HepG2 (cell line): ENCODE data around the gene GYS2. TPM values are rescaled to one million over a fixed set of nuclear protein-coding genes. Genes with fewer than 3 reads are reported as not detected.

Experiments
- ATAC-seq: fragments of 200-7000 bp; cut with Tn5 transposase; 3 replicates; pipeline ENCODE4 v1.9.1; 2020; ENCODE audit warnings: mild to moderate bottlenecking, moderate library complexity
- BruUV-seq: library from RNA; stranded (reverse); fragments of 400-500 nt; replicated peaks from 2 replicates; lab custom pipeline; 2021; lab: Mats Ljungman, UMichigan
- CTCF ChIA-PET: fragments of 300-600 bp; formaldehyde crosslinking; extraction: SDS; loops from one replicate; lab custom pipeline; 2021; ENCODE audit warnings: low total read pairs, inconsistent platforms, low intra/inter-chr PET ratio; lab: Yijun Ruan, JAX
- POLR2A ChIA-PET: fragments of 350-600 bp; sonication (Branson Sonifier 250); formaldehyde crosslinking; loops from one replicate; lab custom pipeline; 2020; ENCODE audit warnings: antibody characterized with exemption, inconsistent platforms; lab: Yijun Ruan, JAX
- DNase-seq: peaks from one replicate; pipeline ENCODE4 v3.0.0-alpha.2; 2015; ENCODE audit warnings: low spot score
- FAIRE-seq: peaks from 3 replicates; lab custom pipeline; 2011; peaks lifted over from hg19 to GRCh38; lab: Jason Lieb, UNC
- H2AFZ ChIP-seq: one replicate; pipeline ENCODE4 v1.6.1; 2011; ENCODE audit warnings: low read length, inconsistent platforms
- H3K27ac ChIP-seq: fragments of 300-600 bp; 3 replicates; pipeline ENCODE4 v1.8.0; 2011; ENCODE audit warnings: mixed run types, mild to moderate bottlenecking, mixed read lengths, low read length, inconsistent platforms; ENCODE audit not compliant: insufficient read depth; ENCODE audit errors: extremely low read length
- H3K27me3 ChIP-seq, 2 experiments: fragments of 200-600 bp in 1 of 2; 2 replicates in 1 of 2; 3 replicates in 1 of 2; pipeline versions ENCODE4 v1.6.0 to v1.8.0; 2011; ENCODE audit warnings: low read length in 2 of 2, mild to moderate bottlenecking in 2 of 2, moderate library complexity in 2 of 2, inconsistent platforms in 1 of 2; ENCODE audit not compliant: insufficient read depth in 2 of 2, control insufficient read depth in 1 of 2
- H3K36me3 ChIP-seq, 2 experiments: fragments of 200-600 bp in 1 of 2; replicated peaks in 1 of 2; 2 replicates in 1 of 2; 3 replicates in 1 of 2; pipeline versions ENCODE4 v1.5.1 to v1.8.0; 2011; ENCODE audit warnings: low read length in 2 of 2, inconsistent platforms in 1 of 2; ENCODE audit not compliant: insufficient read depth in 2 of 2, control insufficient read depth in 1 of 2
- H3K4me1 ChIP-seq: 2 replicates; pipeline ENCODE4 v1.5.1; 2012; ENCODE audit warnings: low read length, inconsistent platforms; ENCODE audit not compliant: insufficient read depth
- H3K4me2 ChIP-seq: 2 replicates; pipeline ENCODE4 v1.6.0; 2011; ENCODE audit warnings: low read depth, low read length, inconsistent platforms
- H3K4me3 ChIP-seq, 3 experiments: fragments of 200-600 bp in 1 of 3; sonication (generic), shearing (Covaris generic) in 1 of 3; replicated peaks in 1 of 3; 2 replicates each; pipeline ENCODE4 v1.5.1; 2011 to 2016; ENCODE audit warnings: low read length in 3 of 3, inconsistent platforms in 2 of 3, low read depth in 2 of 3, mild to moderate bottlenecking in 2 of 3, control low read depth in 1 of 3, mixed read lengths in 1 of 3; ENCODE audit not compliant: insufficient read depth in 1 of 3
- H3K79me2 ChIP-seq: one replicate; pipeline ENCODE4 v1.6.1; 2011; ENCODE audit warnings: low read length, inconsistent platforms; ENCODE audit not compliant: insufficient read depth
- H3K9ac ChIP-seq: 2 replicates; pipeline ENCODE4 v1.6.0; 2011; ENCODE audit warnings: mild to moderate bottlenecking, low read depth, low read length, inconsistent platforms; ENCODE audit not compliant: insufficient read depth
- H3K9me3 ChIP-seq: 2 replicates; pipeline ENCODE4 v1.5.1; 2012; ENCODE audit warnings: mild to moderate bottlenecking, low read length
- H4K20me1 ChIP-seq: 2 replicates; pipeline ENCODE4 v1.6.0; 2011; ENCODE audit warnings: inconsistent platforms, mild to moderate bottlenecking, low read length, moderate library complexity; ENCODE audit not compliant: insufficient read depth
- KDM5A ChIP-seq: fragments of 200-600 bp; sonication (generic); IDR thresholded peaks from 2 replicates; pipeline ENCODE4 v1.7.0; 2018; ENCODE audit warnings: antibody characterized with exemption, mild to moderate bottlenecking, low read length, borderline replicate concordance
- NBN ChIP-seq: fragments of 450-650 bp; conservative IDR thresholded peaks from 2 replicates; pipeline ENCODE4 v1.6.1; 2017
- NCOA5 ChIP-seq: sonication (generic); formaldehyde crosslinking; IDR thresholded peaks from 2 replicates; pipeline ENCODE4 v1.4.0; 2020; ENCODE audit warnings: missing genetic modification reagents
- POLR2A ChIP-seq, 2 experiments: IDR thresholded peaks; 2 replicates each; pipeline ENCODE4 v1.6.1; 2011; ENCODE audit warnings: low read depth in 2 of 2, low read length in 2 of 2, mild to moderate bottlenecking in 1 of 2, moderate library complexity in 1 of 2; ENCODE audit not compliant: insufficient read depth in 1 of 2
- SMARCC2 ChIP-seq: fragments of 450-650 bp; IDR thresholded peaks from 2 replicates; pipeline ENCODE4 v1.6.1; 2017; ENCODE audit warnings: antibody characterized with exemption, mild to moderate bottlenecking
- TBP ChIP-seq: sonication (generic); formaldehyde crosslinking; IDR thresholded peaks from 2 replicates; pipeline ENCODE4 v1.5.0; 2020; ENCODE audit warnings: missing genetic modification reagents
- TOPORS ChIP-seq: sonication (generic); formaldehyde crosslinking; IDR thresholded peaks from 2 replicates; pipeline ENCODE4 v1.8.0; 2023; ENCODE audit warnings: mild to moderate bottlenecking, missing genetic modification reagents
- ZNF3 ChIP-seq: IDR thresholded peaks from 2 replicates; pipeline ENCODE4 v1.7.0; 2017; ENCODE audit warnings: inconsistent platforms
- ZNF333 ChIP-seq: sonication (generic); formaldehyde crosslinking; IDR thresholded peaks from 2 replicates; pipeline ENCODE4 v1.4.0; 2020; ENCODE audit warnings: mild to moderate bottlenecking, missing genetic modification reagents, borderline replicate concordance
- ZNF562 ChIP-seq: sonication (generic); formaldehyde crosslinking; IDR thresholded peaks from 2 replicates; pipeline ENCODE4 v1.8.0; 2022; ENCODE audit warnings: missing genetic modification reagents, borderline replicate concordance
- ZNF660 ChIP-seq: sonication (generic); formaldehyde crosslinking; IDR thresholded peaks from 2 replicates; pipeline ENCODE4 v1.5.1; 2020; ENCODE audit warnings: mild to moderate bottlenecking, low read depth, missing genetic modification reagents, borderline replicate concordance
- ZSCAN29 ChIP-seq: sonication (generic); formaldehyde crosslinking; conservative IDR thresholded peaks from 2 replicates; pipeline ENCODE4 v1.4.0; 2020; ENCODE audit warnings: mild to moderate bottlenecking, missing genetic modification reagents
- WGBS: methylation state at CpG from one replicate; pipeline ENCODE4 v1.1.6; 2017; ENCODE audit warnings: low lambda C conversion rate; 5-methylcytosine and 5-hydroxymethylcytosine counted together
- in situ Hi-C: cut with HindIII; loops from 2 replicates; pipeline ENCODE4 v1.10.0; 2017; ENCODE audit warnings: low pct_unique_long_range_greater_than_20kb; ENCODE audit not compliant: extremely low pct_ligation_motif_present
- intact Hi-C: fragments of 100-400 bp; cut with micrococcal nuclease; formaldehyde crosslinking; loops from one replicate; pipeline ENCODE4 v1.10.0; 2022; ENCODE audit not compliant: unreplicated experiment
- polyA plus RNA-seq, 8 experiments: library from polyadenylated mRNA; depleted of rRNA in 3 of 8; stranded (reverse) in 7 of 8; unstranded in 1 of 8; fragments of >200 nt; fragmentation: Illumina TruSeq in 4 of 8; extraction: Trizol in 4 of 8; gene quantifications; 2 replicates each; pipeline versions ENCODE4 v1.2.1 to v1.2.3, GENCODE V29; 2011 to 2016; ENCODE audit warnings: low read depth in 4 of 8, missing spikeins in 1 of 8, mixed read lengths in 1 of 8; ENCODE audit not compliant: insufficient read depth in 1 of 8
- total RNA-seq, 5 experiments: library from RNA; depleted of rRNA; stranded (reverse); fragments of >200 nt; fragmentation: Illumina TruSeq; extraction: Trizol; gene quantifications; 2 replicates each; pipeline ENCODE4 v1.2.3, GENCODE V29; 2016; ENCODE audit warnings: low read depth in 1 of 5
- TF ChIP-seq, protein P1 (sequence below): sonication (generic); formaldehyde crosslinking; conservative IDR thresholded peaks from 2 replicates; pipeline ENCODE4 v1.5.0; 2020; ENCODE audit warnings: missing genetic modification reagents
- TF ChIP-seq, protein P2 (sequence below): sonication (generic); formaldehyde crosslinking; IDR thresholded peaks from 2 replicates; pipeline ENCODE4 v1.5.1; 2020; ENCODE audit warnings: mild to moderate bottlenecking, missing genetic modification reagents, borderline replicate concordance
- TF ChIP-seq, protein P3 (sequence below): sonication (generic); formaldehyde crosslinking; IDR thresholded peaks from 2 replicates; pipeline ENCODE4 v1.5.1; 2020; ENCODE audit warnings: missing genetic modification reagents, mild to moderate bottlenecking, borderline replicate concordance

Gene GYS2
- total and polyA plus RNA-seq, 2 of the 13 experiments (the other 11 are each of a cell fraction or from before 2014, with no cell fraction given), result not detected

DNA sequence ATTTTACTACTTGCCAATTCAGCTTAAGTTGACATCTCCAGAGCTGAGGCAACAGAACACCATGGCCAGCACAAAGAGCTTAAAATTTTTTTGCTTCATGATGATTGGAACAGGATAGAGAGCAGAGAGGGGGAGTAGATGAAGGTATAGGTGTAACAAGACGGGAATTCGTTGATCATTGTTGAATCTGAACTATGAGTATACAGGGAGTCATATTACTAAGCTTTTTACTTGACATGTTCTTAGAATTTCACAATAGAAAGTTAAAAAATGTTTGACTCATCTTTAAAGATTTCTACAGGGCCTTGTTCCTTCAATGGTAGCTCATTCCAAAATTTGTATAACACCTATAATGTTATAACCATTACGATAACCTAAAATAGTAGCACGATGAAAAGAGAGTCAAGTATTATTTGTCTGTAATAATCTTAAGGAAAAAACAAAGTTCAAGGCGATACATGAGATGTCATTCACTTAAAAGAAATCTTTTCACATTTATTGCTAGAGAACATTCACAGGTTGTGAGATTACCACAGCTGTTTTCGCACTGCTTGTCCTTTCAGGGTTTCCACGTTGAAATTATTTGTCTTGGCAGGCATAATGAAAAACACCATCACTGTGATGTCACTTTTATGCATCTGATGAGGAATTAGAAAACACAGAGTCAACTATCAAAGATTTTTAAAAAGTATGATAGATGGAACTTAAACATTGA, 44.6 kb downstream of the GYS2 start:
- H3K27me3 ChIP-seq, result no peaks in the 10 kb centered on the region
- no peak for TF ChIP-seq NBN
- no peak for TF ChIP-seq ZSCAN29 (CRISPR knock-in tag)
- TF ChIP-seq TOPORS, result no peak
- TF ChIP-seq, protein P1, sequence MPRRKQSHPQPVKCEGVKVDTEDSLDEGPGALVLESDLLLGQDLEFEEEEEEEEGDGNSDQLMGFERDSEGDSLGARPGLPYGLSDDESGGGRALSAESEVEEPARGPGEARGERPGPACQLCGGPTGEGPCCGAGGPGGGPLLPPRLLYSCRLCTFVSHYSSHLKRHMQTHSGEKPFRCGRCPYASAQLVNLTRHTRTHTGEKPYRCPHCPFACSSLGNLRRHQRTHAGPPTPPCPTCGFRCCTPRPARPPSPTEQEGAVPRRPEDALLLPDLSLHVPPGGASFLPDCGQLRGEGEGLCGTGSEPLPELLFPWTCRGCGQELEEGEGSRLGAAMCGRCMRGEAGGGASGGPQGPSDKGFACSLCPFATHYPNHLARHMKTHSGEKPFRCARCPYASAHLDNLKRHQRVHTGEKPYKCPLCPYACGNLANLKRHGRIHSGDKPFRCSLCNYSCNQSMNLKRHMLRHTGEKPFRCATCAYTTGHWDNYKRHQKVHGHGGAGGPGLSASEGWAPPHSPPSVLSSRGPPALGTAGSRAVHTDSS, result no peak
- TF ChIP-seq, protein P2, sequence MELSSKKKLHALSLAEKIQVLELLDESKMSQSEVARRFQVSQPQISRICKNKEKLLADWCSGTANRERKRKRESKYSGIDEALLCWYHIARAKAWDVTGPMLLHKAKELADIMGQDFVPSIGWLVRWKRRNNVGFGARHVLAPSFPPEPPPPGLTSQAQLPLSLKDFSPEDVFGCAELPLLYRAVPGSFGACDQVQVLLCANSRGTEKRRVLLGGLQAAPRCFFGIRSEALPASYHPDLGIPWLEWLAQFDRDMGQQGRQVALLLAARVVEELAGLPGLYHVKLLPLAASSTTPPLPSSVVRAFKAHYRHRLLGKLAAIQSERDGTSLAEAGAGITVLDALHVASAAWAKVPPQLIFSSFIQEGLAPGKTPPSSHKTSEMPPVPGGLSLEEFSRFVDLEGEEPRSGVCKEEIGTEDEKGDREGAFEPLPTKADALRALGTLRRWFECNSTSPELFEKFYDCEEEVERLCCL (CRISPR knock-in tag), result no peak
- no peak for TF ChIP-seq NCOA5 (CRISPR knock-in tag)
- TF ChIP-seq SMARCC2, result no peak
- no peak for TF ChIP-seq ZNF660 (CRISPR knock-in tag)
- no peak for TF ChIP-seq KDM5A
- TF ChIP-seq ZNF3 (CRISPR knock-in tag), result no peak
- TF ChIP-seq TBP, result no peak
- TF ChIP-seq ZNF562, result no peak
- TF ChIP-seq POLR2A (IDR thresholded peaks at IDR 0.05; ENCODE audit: insufficient read depth in 1 of 2, low read depth in 2 of 2, low read length in 2 of 2), result no peak
- no peak for TF ChIP-seq ZNF333 (CRISPR knock-in tag)
- TF ChIP-seq, protein P3, sequence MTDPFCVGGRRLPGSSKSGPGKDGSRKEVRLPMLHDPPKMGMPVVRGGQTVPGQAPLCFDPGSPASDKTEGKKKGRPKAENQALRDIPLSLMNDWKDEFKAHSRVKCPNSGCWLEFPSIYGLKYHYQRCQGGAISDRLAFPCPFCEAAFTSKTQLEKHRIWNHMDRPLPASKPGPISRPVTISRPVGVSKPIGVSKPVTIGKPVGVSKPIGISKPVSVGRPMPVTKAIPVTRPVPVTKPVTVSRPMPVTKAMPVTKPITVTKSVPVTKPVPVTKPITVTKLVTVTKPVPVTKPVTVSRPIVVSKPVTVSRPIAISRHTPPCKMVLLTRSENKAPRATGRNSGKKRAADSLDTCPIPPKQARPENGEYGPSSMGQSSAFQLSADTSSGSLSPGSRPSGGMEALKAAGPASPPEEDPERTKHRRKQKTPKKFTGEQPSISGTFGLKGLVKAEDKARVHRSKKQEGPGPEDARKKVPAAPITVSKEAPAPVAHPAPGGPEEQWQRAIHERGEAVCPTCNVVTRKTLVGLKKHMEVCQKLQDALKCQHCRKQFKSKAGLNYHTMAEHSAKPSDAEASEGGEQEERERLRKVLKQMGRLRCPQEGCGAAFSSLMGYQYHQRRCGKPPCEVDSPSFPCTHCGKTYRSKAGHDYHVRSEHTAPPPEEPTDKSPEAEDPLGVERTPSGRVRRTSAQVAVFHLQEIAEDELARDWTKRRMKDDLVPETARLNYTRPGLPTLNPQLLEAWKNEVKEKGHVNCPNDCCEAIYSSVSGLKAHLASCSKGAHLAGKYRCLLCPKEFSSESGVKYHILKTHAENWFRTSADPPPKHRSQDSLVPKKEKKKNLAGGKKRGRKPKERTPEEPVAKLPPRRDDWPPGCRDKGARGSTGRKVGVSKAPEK (CRISPR knock-in tag), result no peak
- H3K9ac ChIP-seq, result no peak overlapping the region
- ATAC-seq, result no peak
- no peak for FAIRE-seq
- ChIA-PET POLR2A (no interaction called here), CTCF (no interaction called here)
- WGBS, result 62% methylated on average over 7 of the region's 7 CpGs
- H3K27ac ChIP-seq, result no peak overlapping the region
- H3K4me1 ChIP-seq, result peaks cover 50% of the 10 kb centered on the region
- no peaks in the 10 kb centered on the region for H3K9me3 ChIP-seq
- DNase-seq, result no peak
- in situ Hi-C loops, result no loop called here
- no peak overlapping the region for H2AFZ ChIP-seq
- intact Hi-C loops, result no loop called here
- no TSS peak for BruUV-seq
- H3K4me2 ChIP-seq, result no peak overlapping the region
- H4K20me1 ChIP-seq, result no peaks in the 10 kb centered on the region
- no peaks in the 10 kb centered on the region for H3K36me3 ChIP-seq
- no peaks in the 10 kb centered on the region for H3K79me2 ChIP-seq
- H3K4me3 ChIP-seq, result no peak overlapping the region
